ENCODE measurements around the gene MYBPC1.

DNA sequence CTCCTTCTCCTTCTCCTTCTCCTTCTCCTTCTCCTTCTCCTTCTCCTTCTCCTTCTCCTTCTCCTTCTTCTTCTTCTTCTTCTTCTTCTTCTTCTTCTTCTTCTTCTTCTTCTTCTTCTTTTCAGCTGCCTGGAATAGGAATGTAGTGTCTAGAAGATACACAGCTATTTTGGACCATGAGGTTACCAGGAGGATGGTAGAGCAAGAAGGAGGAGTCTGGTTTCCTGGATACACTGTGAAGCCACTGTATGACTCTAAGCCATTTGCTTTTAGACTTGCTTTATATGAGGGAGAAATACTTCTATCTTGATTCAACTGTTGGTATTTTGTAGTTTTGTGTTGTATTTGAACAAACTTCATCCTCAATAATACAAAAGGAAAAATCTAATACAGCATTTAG, 3.0 kb upstream of the MYBPC1 start:
- TF ChIP-seq LARP7 (IDR thresholded peaks at IDR 0.05) = no peak
- TF ChIP-seq, protein P1, sequence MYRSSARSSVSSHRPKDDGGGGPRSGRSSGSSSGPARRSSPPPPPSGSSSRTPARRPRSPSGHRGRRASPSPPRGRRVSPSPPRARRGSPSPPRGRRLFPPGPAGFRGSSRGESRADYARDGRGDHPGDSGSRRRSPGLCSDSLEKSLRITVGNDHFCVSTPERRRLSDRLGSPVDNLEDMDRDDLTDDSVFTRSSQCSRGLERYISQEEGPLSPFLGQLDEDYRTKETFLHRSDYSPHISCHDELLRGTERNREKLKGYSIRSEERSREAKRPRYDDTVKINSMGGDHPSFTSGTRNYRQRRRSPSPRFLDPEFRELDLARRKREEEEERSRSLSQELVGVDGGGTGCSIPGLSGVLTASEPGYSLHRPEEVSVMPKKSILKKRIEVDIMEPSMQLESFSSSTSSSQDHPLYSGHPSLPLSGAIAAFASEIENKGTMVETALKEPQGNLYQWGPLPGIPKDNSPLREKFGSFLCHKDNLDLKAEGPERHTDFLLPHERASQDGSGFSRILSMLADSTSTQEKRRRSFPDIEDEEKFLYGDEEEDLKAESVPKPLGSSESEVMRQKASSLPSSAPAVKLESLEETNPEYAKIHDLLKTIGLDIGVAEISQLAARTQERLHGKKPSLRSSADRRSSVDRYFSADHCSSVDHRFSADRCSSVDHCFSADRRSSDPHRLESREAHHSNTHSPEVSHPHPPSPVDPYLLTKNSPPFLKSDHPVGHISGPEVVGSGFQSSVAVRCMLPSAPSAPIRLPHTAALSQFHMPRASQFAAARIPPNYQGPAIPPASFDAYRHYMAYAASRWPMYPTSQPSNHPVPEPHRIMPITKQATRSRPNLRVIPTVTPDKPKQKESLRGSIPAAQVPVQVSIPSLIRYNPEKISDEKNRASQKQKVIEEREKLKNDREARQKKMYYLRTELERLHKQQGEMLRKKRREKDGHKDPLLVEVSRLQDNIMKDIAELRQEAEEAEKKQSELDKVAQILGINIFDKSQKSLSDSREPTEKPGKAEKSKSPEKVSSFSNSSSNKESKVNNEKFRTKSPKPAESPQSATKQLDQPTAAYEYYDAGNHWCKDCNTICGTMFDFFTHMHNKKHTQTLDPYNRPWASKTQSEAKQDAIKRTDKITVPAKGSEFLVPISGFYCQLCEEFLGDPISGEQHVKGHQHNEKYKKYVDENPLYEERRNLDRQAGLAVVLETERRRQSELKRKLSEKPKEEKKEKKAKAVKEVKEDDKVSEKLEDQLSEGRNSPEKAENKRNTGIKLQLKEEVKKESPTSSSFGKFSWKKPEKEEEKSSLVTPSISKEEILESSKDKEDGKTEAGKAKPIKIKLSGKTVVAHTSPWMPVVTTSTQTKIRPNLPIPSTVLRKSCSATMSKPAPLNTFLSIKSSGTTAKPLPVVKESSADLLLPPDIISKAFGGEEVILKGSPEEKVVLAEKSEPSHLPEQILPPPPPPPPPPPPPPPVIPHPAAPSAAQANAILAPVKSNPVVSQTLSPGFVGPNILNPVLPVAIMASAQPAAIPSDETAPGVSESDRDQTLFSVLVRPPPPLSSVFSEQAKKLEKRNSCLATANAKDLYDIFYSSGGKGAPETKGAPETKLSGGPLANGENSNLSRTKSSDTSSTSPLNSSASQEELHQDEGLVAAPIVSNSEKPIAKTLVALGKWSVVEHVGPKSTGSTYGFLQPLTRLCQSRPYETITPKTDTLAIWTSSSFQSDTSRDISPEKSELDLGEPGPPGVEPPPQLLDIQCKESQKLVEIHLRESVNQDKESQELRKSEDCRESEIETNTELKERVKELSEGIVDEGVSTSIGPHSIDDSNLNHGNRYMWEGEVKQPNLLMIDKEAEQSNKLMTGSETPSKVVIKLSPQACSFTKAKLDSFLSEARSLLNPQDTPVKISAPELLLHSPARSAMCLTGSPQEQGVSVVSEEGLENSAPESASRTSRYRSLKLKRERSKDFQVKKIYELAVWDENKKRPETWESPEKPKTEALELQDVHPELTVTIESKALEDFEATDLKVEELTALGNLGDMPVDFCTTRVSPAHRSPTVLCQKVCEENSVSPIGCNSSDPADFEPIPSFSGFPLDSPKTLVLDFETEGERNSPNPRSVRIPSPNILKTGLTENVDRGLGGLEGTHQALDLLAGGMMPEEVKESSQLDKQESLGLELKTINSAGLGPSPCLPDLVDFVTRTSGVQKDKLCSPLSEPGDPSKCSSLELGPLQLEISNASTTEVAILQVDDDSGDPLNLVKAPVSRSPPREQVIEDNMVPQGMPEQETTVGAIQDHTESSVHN (IDR thresholded peaks at IDR 0.05; ENCODE audit: borderline replicate concordance in 1 of 2, low read depth in 1 of 2) = no peak
- TF ChIP-seq, protein P2, sequence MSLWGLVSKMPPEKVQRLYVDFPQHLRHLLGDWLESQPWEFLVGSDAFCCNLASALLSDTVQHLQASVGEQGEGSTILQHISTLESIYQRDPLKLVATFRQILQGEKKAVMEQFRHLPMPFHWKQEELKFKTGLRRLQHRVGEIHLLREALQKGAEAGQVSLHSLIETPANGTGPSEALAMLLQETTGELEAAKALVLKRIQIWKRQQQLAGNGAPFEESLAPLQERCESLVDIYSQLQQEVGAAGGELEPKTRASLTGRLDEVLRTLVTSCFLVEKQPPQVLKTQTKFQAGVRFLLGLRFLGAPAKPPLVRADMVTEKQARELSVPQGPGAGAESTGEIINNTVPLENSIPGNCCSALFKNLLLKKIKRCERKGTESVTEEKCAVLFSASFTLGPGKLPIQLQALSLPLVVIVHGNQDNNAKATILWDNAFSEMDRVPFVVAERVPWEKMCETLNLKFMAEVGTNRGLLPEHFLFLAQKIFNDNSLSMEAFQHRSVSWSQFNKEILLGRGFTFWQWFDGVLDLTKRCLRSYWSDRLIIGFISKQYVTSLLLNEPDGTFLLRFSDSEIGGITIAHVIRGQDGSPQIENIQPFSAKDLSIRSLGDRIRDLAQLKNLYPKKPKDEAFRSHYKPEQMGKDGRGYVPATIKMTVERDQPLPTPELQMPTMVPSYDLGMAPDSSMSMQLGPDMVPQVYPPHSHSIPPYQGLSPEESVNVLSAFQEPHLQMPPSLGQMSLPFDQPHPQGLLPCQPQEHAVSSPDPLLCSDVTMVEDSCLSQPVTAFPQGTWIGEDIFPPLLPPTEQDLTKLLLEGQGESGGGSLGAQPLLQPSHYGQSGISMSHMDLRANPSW (CRISPR knock-in tag; IDR thresholded peaks at IDR 0.05) = no peak
- no peak for TF ChIP-seq DPF2 (IDR thresholded peaks at IDR 0.05)
- no peak for TF ChIP-seq EZH2 (IDR thresholded peaks at IDR 0.05; ENCODE audit: borderline replicate concordance, low read depth, low read length)
- TF ChIP-seq MAFG (tag; conservative IDR thresholded peaks at IDR 0.05) = no peak
- no peak for TF ChIP-seq POLR2A (conservative IDR thresholded peaks at IDR 0.05)
- no peak for TF ChIP-seq ATF3 (IDR thresholded peaks at IDR 0.05)
- no peak for TF ChIP-seq ATF3 (CRISPR knock-in tag; conservative IDR thresholded peaks at IDR 0.05)
- TF ChIP-seq GABPA (tag; conservative IDR thresholded peaks at IDR 0.05; ENCODE audit: low read depth) = no peak
- TF ChIP-seq, protein P3, sequence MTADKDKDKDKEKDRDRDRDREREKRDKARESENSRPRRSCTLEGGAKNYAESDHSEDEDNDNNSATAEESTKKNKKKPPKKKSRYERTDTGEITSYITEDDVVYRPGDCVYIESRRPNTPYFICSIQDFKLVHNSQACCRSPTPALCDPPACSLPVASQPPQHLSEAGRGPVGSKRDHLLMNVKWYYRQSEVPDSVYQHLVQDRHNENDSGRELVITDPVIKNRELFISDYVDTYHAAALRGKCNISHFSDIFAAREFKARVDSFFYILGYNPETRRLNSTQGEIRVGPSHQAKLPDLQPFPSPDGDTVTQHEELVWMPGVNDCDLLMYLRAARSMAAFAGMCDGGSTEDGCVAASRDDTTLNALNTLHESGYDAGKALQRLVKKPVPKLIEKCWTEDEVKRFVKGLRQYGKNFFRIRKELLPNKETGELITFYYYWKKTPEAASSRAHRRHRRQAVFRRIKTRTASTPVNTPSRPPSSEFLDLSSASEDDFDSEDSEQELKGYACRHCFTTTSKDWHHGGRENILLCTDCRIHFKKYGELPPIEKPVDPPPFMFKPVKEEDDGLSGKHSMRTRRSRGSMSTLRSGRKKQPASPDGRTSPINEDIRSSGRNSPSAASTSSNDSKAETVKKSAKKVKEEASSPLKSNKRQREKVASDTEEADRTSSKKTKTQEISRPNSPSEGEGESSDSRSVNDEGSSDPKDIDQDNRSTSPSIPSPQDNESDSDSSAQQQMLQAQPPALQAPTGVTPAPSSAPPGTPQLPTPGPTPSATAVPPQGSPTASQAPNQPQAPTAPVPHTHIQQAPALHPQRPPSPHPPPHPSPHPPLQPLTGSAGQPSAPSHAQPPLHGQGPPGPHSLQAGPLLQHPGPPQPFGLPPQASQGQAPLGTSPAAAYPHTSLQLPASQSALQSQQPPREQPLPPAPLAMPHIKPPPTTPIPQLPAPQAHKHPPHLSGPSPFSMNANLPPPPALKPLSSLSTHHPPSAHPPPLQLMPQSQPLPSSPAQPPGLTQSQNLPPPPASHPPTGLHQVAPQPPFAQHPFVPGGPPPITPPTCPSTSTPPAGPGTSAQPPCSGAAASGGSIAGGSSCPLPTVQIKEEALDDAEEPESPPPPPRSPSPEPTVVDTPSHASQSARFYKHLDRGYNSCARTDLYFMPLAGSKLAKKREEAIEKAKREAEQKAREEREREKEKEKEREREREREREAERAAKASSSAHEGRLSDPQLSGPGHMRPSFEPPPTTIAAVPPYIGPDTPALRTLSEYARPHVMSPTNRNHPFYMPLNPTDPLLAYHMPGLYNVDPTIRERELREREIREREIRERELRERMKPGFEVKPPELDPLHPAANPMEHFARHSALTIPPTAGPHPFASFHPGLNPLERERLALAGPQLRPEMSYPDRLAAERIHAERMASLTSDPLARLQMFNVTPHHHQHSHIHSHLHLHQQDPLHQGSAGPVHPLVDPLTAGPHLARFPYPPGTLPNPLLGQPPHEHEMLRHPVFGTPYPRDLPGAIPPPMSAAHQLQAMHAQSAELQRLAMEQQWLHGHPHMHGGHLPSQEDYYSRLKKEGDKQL (CRISPR knock-in tag; IDR thresholded peaks at IDR 0.05; ENCODE audit: borderline replicate concordance) = no peak

All from K562 (cell line).